Ascending aorta (tissue), 2 donors: ENCODE data around the gene CAVIN2. TPM values are rescaled to one million over a fixed set of nuclear protein-coding genes. Genes with fewer than 3 reads are reported as not detected.
A peak's percentile ranks its signal among the peaks of the same experiment; 100 is the strongest.

Experiments used
- DNase-seq, 2 donors: peaks; one replicate each; pipeline ENCODE4 v3.0.0-alpha.2; 2019; ENCODE audit warnings: low spot score in 2 of 2
- H3K27ac ChIP-seq, 2 donors: fragments of 200-600 bp; sonication (generic); one replicate each; pipeline ENCODE4 v1.5.1; 2016 to 2017; ENCODE audit warnings: mild to moderate bottlenecking in 1 of 2
- H3K27me3 ChIP-seq: fragments of 200-600 bp; sonication (generic); one replicate; pipeline ENCODE4 v1.5.1; 2017
- H3K36me3 ChIP-seq, 2 donors: fragments of 200-600 bp; sonication (generic); one replicate each; pipeline ENCODE4 v1.5.1; 2016
- H3K4me1 ChIP-seq, 2 donors: fragments of 200-600 bp; sonication (generic); one replicate each; pipeline ENCODE4 v1.5.1; 2016 to 2017; ENCODE audit warnings: mild to moderate bottlenecking in 1 of 2
- H3K4me3 ChIP-seq, 2 donors: fragments of 200-600 bp; sonication (generic); one replicate each; pipeline ENCODE4 v1.5.1; 2016 to 2017; ENCODE audit warnings: mild to moderate bottlenecking in 1 of 2
- H3K9me3 ChIP-seq, 2 donors: fragments of 200-600 bp; sonication (generic); one replicate each; pipeline ENCODE4 v1.5.1; 2016
- intact Hi-C: fragments of 100-400 bp; cut with DNase I; formaldehyde crosslinking; loops from one replicate; pipeline ENCODE4 v1.15.1; 2023
- total RNA-seq: library from RNA; depleted of rRNA; stranded (reverse); fragments of >200 nt; gene quantifications from one replicate; pipeline ENCODE4 v1.1.0, GENCODE V29; 2016
- TF ChIP-seq, protein P1 (sequence below), 3 experiments: fragments of 200-600 bp in 2 of 3; fragments of 450-650 bp in 1 of 3; sonication (generic) in 2 of 3; IDR thresholded peaks; one replicate each; pipeline ENCODE4 v1.5.1; 2016 to 2019; ENCODE audit warnings: antibody characterized with exemption in 3 of 3, mild to moderate bottlenecking in 1 of 3, moderate library complexity in 1 of 3

CAVIN2 gene
- total RNA-seq, 1 donor from 2014 or later, result 43.4 TPM

DNA sequence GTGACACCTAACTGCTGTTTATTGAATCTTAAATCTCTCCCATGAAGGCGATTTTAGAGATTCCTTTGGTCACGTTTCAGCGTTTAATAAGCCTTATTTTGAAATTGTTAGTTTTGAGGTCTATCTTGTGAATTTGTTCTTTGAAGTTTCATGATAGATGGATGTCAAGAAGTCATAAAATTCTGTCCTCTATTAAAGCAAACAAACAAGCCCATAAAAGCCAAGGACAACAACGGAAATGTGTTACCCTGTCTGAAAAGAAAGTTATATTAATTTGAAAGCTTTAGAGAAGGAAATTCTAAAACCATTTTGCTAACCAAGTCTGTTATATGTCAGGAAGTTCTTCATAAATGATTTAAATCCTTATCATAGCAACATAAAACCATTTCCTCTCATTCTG, 7.0 kb upstream of the CAVIN2 start:
- Histone ChIP-seq H3K27ac (no peak overlapping the region), H3K36me3 (no peaks in the 10 kb centered on the region), H3K4me1 (no peaks in the 10 kb centered on the region), H3K27me3 (no peaks in the 10 kb centered on the region), H3K4me3 (no peak overlapping the region), H3K9me3 (no peaks in the 10 kb centered on the region)
- intact Hi-C loops, result no loop called here
- TF ChIP-seq, protein P1, sequence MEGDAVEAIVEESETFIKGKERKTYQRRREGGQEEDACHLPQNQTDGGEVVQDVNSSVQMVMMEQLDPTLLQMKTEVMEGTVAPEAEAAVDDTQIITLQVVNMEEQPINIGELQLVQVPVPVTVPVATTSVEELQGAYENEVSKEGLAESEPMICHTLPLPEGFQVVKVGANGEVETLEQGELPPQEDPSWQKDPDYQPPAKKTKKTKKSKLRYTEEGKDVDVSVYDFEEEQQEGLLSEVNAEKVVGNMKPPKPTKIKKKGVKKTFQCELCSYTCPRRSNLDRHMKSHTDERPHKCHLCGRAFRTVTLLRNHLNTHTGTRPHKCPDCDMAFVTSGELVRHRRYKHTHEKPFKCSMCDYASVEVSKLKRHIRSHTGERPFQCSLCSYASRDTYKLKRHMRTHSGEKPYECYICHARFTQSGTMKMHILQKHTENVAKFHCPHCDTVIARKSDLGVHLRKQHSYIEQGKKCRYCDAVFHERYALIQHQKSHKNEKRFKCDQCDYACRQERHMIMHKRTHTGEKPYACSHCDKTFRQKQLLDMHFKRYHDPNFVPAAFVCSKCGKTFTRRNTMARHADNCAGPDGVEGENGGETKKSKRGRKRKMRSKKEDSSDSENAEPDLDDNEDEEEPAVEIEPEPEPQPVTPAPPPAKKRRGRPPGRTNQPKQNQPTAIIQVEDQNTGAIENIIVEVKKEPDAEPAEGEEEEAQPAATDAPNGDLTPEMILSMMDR (IDR thresholded peaks at IDR 0.05), result no peak
- no peak for DNase-seq

DNA sequence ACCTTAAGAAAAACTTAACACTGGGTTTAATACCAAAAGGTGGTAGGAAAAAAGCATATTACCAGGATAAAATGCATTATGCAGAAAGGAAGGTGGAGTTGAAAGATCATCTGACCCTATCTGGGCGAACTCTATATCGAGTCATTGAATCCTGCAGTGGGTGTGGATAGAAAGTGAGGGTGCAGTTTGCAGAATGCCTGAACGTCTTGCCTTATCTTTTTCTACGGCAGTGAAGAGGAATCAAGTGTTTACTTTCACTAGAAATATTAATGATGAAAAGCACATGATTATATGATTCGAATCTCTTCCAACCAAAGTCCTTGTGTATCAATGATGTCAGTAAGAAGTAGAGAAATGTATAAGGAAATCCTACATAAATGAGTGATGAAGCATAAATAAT, 4.3 kb upstream of the CAVIN2 start:
- H3K9me3 ChIP-seq, result no peaks in the 10 kb centered on the region
- intact Hi-C loops, result no loop called here
- H3K4me3 ChIP-seq, result no peak overlapping the region
- no peaks in the 10 kb centered on the region for H3K27me3 ChIP-seq
- TF ChIP-seq, protein P1 (IDR thresholded peaks at IDR 0.05), result no peak
- no peak overlapping the region for H3K27ac ChIP-seq
- DNase-seq, result no peak
- no peaks in the 10 kb centered on the region for H3K36me3 ChIP-seq
- H3K4me1 ChIP-seq, result peaks cover 0 to 5% of the 10 kb centered on the region in 2 donors

DNA sequence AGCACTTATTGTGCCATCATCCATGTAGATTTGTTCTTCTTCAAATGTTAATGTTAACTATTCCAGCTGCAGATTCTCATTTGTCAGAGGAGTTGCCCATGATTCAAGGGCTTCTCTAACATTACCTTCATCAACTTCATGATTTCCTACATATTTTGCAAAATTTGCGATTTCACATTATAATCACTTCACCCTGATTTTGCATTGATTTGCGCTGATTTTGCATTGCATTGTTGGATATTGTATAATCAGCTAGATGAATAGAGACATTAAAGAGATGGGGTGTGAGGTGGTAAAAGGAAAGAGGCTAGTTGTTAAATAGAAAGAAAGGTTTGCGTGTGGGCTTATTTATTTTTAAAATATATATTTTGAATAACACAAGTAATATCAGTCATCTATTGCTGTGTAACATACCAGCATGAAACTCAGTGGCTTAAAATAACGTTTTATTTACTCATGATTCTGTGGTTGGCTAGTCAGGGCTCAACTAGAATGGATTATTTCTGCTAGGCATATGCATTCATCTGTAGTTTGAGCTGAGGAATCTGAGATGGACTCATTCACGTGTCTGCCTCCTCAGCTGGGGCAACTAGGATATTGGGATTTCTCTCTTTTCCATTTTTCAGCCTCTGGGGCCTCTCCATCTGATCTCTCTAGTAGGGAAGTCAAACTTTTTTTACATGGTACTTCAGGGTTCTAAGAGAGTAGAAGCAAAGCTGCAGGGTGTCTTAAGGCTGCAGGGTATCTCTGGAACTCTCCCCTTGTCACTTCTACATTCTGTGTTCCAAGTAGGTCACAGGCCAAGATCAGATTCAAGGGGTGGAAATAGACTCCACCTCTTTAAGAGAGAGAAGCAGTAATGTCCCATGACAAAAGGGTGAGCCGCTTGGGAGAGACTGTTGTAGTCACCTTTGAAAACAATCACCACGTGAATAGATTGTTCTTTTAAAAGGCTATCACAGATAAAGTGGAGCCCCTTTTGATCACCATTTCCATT, 2.2 kb upstream of the CAVIN2 start:
- no peak overlapping the region for H3K27ac ChIP-seq
- TF ChIP-seq, protein P1 (IDR thresholded peaks at IDR 0.05), result no peak
- H3K27me3 ChIP-seq, result no peaks in the 10 kb centered on the region
- intact Hi-C loops, result loop anchor here (5.0 kb wide), 1 partner anchor 73 kb away; no protein-coding TSS in a partner anchor
- H3K9me3 ChIP-seq, result no peaks in the 10 kb centered on the region
- H3K4me1 ChIP-seq, result peaks cover 0 to 5% of the 10 kb centered on the region in 2 donors
- DNase-seq, result no peak
- no peaks in the 10 kb centered on the region for H3K36me3 ChIP-seq
- H3K4me3 ChIP-seq, result no peak overlapping the region

DNA sequence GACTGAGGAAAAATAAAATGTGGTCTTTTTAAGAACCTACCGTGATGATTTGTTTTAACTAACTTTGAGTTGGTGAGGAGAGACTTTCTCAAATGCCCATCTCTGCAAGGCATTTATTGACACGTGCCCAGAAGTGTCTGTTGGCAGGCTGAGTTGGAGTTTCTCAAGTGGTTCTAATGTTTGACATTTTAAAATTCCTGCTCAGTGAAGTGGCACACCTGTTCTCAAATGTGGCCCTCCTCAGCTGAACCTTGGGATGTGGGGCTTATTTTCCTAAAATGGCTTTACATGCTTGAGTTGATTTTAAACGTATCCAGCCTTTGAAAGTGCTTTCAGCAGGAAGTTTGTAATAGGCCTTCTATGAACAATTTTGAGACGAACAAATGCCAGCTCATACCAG, 876 bp upstream of the CAVIN2 start:
- Histone ChIP-seq H3K27ac (no peak overlapping the region), H3K4me3 (no peak overlapping the region)

DNA sequence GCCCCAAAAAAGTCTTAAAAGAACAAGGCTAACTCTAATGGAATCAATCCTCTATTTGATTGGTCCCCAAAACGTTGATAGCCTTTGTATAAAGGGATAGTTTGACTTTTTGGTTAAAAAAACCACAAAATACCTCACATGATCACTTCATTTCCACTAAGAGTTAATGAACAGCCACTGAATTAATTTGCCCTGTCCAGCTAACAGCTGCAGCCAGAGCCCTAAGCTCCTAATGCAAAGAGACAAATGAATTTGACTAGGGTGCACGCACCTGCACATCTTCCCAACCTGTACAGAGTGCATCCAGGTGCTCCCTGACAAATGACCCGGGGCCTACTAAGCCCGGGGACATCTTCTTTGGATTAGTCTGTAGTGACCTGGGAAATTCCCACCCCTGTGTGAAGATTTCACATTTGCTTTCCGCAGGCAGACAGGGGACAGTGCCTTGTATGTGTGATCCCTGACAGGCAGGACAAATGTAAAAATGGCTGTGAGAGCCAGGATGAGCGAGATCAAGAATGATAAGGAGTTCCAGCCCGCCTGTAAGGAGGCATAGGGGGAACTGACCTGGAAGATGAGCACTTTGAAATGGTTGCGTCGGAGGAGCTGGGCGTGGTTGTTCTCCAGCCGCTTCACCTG, 893 bp downstream of the CAVIN2 start:
- Histone ChIP-seq H3K9me3 (no peaks in the 10 kb centered on the region), H3K4me1 (peaks cover 0 to 5% of the 10 kb centered on the region in 2 donors), H3K4me3 (peak overlapping the region; percentile 31 to 51)

More for the DNA sequence above, 876 bp upstream of the CAVIN2 start:
- Histone ChIP-seq H3K27me3 (no peaks in the 10 kb centered on the region), H3K9me3 (no peaks in the 10 kb centered on the region), H3K4me1 (peaks cover 0 to 5% of the 10 kb centered on the region in 2 donors), H3K36me3 (no peaks in the 10 kb centered on the region)
- TF ChIP-seq, protein P1 (IDR thresholded peaks at IDR 0.05), result no peak
- intact Hi-C loops, result loop anchor here (5.0 kb wide), 1 partner anchor 75 kb away; no protein-coding TSS in a partner anchor
- DNase-seq, result no peak

More for the DNA sequence above, 893 bp downstream of the CAVIN2 start:
- Histone ChIP-seq H3K27me3 (no peaks in the 10 kb centered on the region), H3K36me3 (no peaks in the 10 kb centered on the region), H3K27ac (no peak overlapping the region)
- no peak for DNase-seq
- TF ChIP-seq, protein P1 (IDR thresholded peaks at IDR 0.05), result no peak
- intact Hi-C loops, result loop anchor here (5.0 kb wide), 1 partner anchor 76 kb away; no protein-coding TSS in a partner anchor
